Natural killer cell (primary cell): Measurements from ENCODE around the gene APBB1. TPM values are rescaled to one million over a fixed set of nuclear protein-coding genes. Genes with fewer than 3 reads are reported as not detected.

Source experiments
- ATAC-seq, 3 donors: fragments of 150-1000 bp in 2 of 3; fragments of 200-7000 bp in 1 of 3; cut with Tn5 transposase; 1 replicate in 1 of 3; 2 replicates in 2 of 3; pipeline ENCODE4 v1.10.0; 2021; ENCODE audit warnings: mild to moderate bottlenecking in 2 of 3, moderate library complexity in 2 of 3
- DNase-seq, 2 donors: peaks; one replicate each; pipeline versions ENCODE4 v3.0.0 to v3.0.0-alpha.2; 2013 to 2021; ENCODE audit warnings: mixed read lengths in 1 of 2
- H3K27ac ChIP-seq: one replicate; pipeline ENCODE4 v1.5.1; 2013; ENCODE audit warnings: mild to moderate bottlenecking, low read length
- H3K27me3 ChIP-seq: one replicate; pipeline ENCODE4 v1.6.1; 2013; ENCODE audit warnings: low read length; ENCODE audit not compliant: control insufficient read depth, insufficient read depth
- H3K36me3 ChIP-seq: one replicate; pipeline ENCODE4 v1.6.1; 2013; ENCODE audit warnings: low read length; ENCODE audit not compliant: control insufficient read depth, insufficient read depth
- H3K4me1 ChIP-seq: one replicate; pipeline ENCODE4 v1.6.1; 2013; ENCODE audit warnings: low read length; ENCODE audit not compliant: control insufficient read depth, insufficient read depth
- H3K4me3 ChIP-seq: one replicate; pipeline ENCODE4 v1.5.1; 2013; ENCODE audit warnings: low read length
- H3K9me3 ChIP-seq: one replicate; pipeline ENCODE4 v1.6.1; 2013; ENCODE audit warnings: low read length; ENCODE audit not compliant: control insufficient read depth, insufficient read depth
- H3K27ac Mint-ChIP-seq, 2 donors: one replicate each; pipeline ENCODE4 v1.8.0; 2022; ENCODE audit warnings: mild to moderate bottlenecking in 2 of 2, mixed read lengths in 2 of 2, moderate library complexity in 1 of 2
- H3K27me3 Mint-ChIP-seq, 2 donors: one replicate each; pipeline ENCODE4 v1.8.0; 2022; ENCODE audit warnings: low read depth in 2 of 2, mixed read lengths in 2 of 2
- H3K36me3 Mint-ChIP-seq: one replicate; pipeline ENCODE4 v1.8.0; 2022; ENCODE audit warnings: mixed read lengths
- H3K4me1 Mint-ChIP-seq, 2 donors: one replicate each; pipeline ENCODE4 v1.8.0; 2022; ENCODE audit warnings: mixed read lengths in 2 of 2
- H3K4me3 Mint-ChIP-seq: one replicate; pipeline ENCODE4 v1.8.0; 2022; ENCODE audit warnings: mild to moderate bottlenecking, moderate library complexity, mixed read lengths
- H3K9me3 Mint-ChIP-seq, 2 donors: one replicate each; pipeline ENCODE4 v1.8.0; 2022; ENCODE audit warnings: mixed read lengths in 2 of 2
- WGBS: methylation state at CpG from one replicate; pipeline ENCODE4 v1.1.7; 2013; ENCODE audit warnings: missing lambda C conversion rate; ENCODE audit not compliant: insufficient coverage; 5-methylcytosine and 5-hydroxymethylcytosine counted together
- intact Hi-C: fragments of 100-400 bp; cut with micrococcal nuclease; formaldehyde crosslinking; loops from one replicate; pipeline ENCODE4 v1.14.2; 2022
- total RNA-seq, 4 donors: library from RNA; stranded (reverse); fragments of 120-200 nt in 1 of 4; gene quantifications; one replicate each; pipeline versions ENCODE4 v1.2.3 to v1.2.4, GENCODE V29; 2013 to 2022
- TF ChIP-seq, protein P1 (sequence below): fragments of 200-600 bp; IDR thresholded peaks from one replicate; pipeline ENCODE4 v1.8.0; 2022; ENCODE audit warnings: antibody characterized with exemption

The APBB1 gene
- total RNA-seq, 3 donors from 2014 or later (not counting 1 experiment from before 2014, with no cell fraction given), result 62.8 to 77.1 (median 67.5) TPM

DNA sequence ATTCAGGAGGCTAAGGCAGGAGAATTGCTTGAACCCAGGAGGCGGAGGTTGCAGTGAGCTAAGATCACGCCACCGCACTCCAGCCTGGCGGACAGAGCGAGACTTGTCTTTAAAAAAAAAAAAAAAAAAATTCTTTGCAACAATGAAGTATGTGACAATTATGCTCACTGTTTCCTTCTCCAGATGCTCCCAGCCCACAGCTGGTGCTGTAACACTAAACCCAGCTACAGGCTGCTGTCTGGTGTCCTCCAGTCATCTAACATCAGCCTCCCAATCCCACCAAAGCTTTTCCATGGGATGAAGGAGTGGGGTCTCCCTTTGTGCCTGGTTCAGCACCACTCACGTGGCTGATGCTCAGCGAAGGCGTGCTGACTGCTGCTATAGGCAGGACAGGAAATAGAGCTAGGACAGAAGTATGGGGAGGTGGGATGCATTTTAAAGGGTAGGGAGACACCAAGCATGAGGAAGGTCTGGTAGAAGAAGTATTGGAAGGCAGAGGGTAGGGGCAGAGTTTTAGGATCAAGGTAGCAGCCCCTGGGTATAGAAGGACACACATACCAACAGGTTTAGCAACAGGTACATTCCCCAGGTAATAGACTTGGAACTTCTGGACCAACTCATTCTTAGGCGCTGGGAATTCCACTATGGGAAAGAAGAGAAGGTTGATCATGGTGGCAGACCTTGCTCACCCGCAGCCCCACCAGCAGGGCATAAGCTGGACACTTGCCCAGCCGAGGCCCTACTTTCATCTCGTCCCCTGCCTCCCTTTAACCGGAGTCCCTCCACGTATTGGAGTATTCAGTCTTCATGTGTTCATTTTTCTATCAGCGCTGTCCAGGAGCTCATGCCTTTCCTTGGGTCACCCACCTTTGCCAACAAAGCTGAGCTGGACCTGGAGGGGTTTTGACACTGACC is 18.2 kb downstream of the APBB1 start:
- H3K27me3 ChIP-seq, result no peaks in the 10 kb centered on the region
- no peak for DNase-seq
- H3K9me3 ChIP-seq, result no peaks in the 10 kb centered on the region
- intact Hi-C loops, result no loop called here
- no peak for ATAC-seq
- no peaks in the 10 kb centered on the region for H3K36me3 Mint-ChIP-seq
- peaks cover 5% of the 10 kb centered on the region for H3K36me3 ChIP-seq
- 98% methylated on average over 15 of the region's 15 CpGs for WGBS
- TF ChIP-seq, protein P1, sequence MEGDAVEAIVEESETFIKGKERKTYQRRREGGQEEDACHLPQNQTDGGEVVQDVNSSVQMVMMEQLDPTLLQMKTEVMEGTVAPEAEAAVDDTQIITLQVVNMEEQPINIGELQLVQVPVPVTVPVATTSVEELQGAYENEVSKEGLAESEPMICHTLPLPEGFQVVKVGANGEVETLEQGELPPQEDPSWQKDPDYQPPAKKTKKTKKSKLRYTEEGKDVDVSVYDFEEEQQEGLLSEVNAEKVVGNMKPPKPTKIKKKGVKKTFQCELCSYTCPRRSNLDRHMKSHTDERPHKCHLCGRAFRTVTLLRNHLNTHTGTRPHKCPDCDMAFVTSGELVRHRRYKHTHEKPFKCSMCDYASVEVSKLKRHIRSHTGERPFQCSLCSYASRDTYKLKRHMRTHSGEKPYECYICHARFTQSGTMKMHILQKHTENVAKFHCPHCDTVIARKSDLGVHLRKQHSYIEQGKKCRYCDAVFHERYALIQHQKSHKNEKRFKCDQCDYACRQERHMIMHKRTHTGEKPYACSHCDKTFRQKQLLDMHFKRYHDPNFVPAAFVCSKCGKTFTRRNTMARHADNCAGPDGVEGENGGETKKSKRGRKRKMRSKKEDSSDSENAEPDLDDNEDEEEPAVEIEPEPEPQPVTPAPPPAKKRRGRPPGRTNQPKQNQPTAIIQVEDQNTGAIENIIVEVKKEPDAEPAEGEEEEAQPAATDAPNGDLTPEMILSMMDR, result no peak
- H3K4me1 ChIP-seq, result peaks cover 46% of the 10 kb centered on the region
- peak overlapping the region; percentile 3 for H3K27ac ChIP-seq
- H3K4me3 ChIP-seq, result no peak overlapping the region
- no peaks in the 10 kb centered on the region for H3K27me3 Mint-ChIP-seq
- no peak overlapping the region for H3K4me3 Mint-ChIP-seq
- H3K4me1 Mint-ChIP-seq, result peaks cover 29 to 48% of the 10 kb centered on the region in 2 donors
- peak overlapping the region; percentile 50 to 99 for H3K27ac Mint-ChIP-seq
- no peaks in the 10 kb centered on the region for H3K9me3 Mint-ChIP-seq

DNA sequence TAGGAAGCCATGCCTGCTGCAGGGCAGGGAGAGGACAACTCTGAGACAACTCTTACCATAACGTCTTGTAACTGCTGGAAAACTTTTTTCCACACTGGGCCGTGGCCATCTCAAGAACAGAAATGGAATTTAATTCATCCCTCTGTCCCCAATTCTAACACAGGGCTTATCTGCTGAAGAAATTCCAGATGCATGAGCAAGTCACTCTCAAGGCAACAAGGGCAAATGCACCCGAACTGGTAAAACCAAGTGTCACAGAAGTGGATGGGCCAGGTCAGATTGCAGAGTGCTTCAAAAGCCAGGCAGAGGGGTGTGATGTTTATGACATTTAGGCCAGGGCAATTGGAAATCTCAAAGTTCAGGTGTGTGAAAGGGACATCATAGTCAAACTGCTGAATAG is 21.3 kb downstream of the APBB1 start:
- H3K9me3 Mint-ChIP-seq, result no peaks in the 10 kb centered on the region
- H3K27me3 ChIP-seq, result no peaks in the 10 kb centered on the region
- no peaks in the 10 kb centered on the region for H3K36me3 Mint-ChIP-seq
- H3K36me3 ChIP-seq, result peaks cover 27% of the 10 kb centered on the region
- ATAC-seq (no peak), DNase-seq (no peak)
- no peaks in the 10 kb centered on the region for H3K9me3 ChIP-seq
- H3K4me3 ChIP-seq, result no peak overlapping the region
- H3K4me1 Mint-ChIP-seq, result peaks cover 16 to 33% of the 10 kb centered on the region in 2 donors
- H3K4me1 ChIP-seq, result peaks cover 18% of the 10 kb centered on the region
- no peak overlapping the region for H3K27ac Mint-ChIP-seq
- no peak overlapping the region for H3K4me3 Mint-ChIP-seq
- no peak overlapping the region for H3K27ac ChIP-seq
- TF ChIP-seq, protein P1, result no peak
- no peaks in the 10 kb centered on the region for H3K27me3 Mint-ChIP-seq
- 92% methylated on average over 3 of the region's 3 CpGs for WGBS
- intact Hi-C loops, result loop anchor here (10.0 kb wide), 1 partner anchor 217 kb away; the partner anchor contains the start of genes TAF10 and TPP1

DNA sequence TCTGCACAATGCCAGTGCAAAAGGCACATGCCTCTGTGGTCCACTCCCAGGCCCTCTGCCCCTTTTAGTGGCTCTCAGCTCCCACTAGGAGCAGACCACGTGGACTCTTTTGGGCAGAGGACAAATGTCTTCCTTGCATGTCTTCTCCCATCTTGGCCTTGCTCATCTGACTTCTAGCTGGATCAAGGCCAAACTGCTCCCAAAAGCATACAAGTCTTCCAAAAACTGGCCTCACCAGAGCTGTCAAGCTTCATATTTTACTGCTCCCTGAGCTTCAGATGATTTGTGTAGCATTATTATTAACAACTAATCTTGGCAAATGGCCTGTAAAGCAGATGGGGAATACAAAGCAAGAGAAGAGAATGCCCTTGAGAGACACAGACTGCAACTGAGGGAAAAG is 21.7 kb downstream of the APBB1 start:
- Histone ChIP-seq H3K4me3 (no peak overlapping the region), H3K4me1 (peaks cover 15% of the 10 kb centered on the region), H3K27me3 (no peaks in the 10 kb centered on the region), H3K9me3 (no peaks in the 10 kb centered on the region), H3K27ac (no peak overlapping the region), H3K36me3 (peaks cover 27% of the 10 kb centered on the region)
- Mint-ChIP-seq H3K4me1 (peaks cover 13 to 31% of the 10 kb centered on the region in 2 donors), H3K36me3 (no peaks in the 10 kb centered on the region), H3K9me3 (no peaks in the 10 kb centered on the region), H3K4me3 (no peak overlapping the region), H3K27me3 (no peaks in the 10 kb centered on the region), H3K27ac (no peak overlapping the region)
- DNase-seq (no peak), ATAC-seq (no peak)
- 80% methylated on average over 1 of the region's 1 CpG for WGBS
- intact Hi-C loops, result loop anchor here (10.0 kb wide), 1 partner anchor 218 kb away; the partner anchor contains the start of genes TAF10 and TPP1
- TF ChIP-seq, protein P1, result no peak
